ENCODE data around the gene TMPRSS3.

Gene TMPRSS3

GRCh38 chr21:42388740-42389448 lies 7.0 kb downstream of the TMPRSS3 start:
- DNase-seq (ENCODE audit: low read depth in 3 of 3) = no peak

- DNase-seq (ENCODE audit: low read depth in 3 of 3) = no peak
Observed at GRCh38 chr21:42387843-42388340, 8.0 kb downstream of the TMPRSS3 start.

- no peak for DNase-seq (ENCODE audit: low read depth in 3 of 3)
Observed at GRCh38 chr21:42387164-42387563, 8.7 kb downstream of the TMPRSS3 start.

- DNase-seq (ENCODE audit: low read depth in 3 of 3) = no peak
Observed at GRCh38 chr21:42386034-42386591, 9.7 kb downstream of the TMPRSS3 start.

GRCh38 chr21:42385619-42386018 lies 10.2 kb downstream of the TMPRSS3 start:
- DNase-seq (ENCODE audit: low read depth in 3 of 3) = no peak

- no peak for DNase-seq (ENCODE audit: low read depth in 3 of 3)
Observed at GRCh38 chr21:42384989-42385388, 10.9 kb downstream of the TMPRSS3 start.

- no peak for DNase-seq (ENCODE audit: low read depth in 3 of 3)
Observed at GRCh38 chr21:42384156-42384945, 11.5 kb downstream of the TMPRSS3 start.

- DNase-seq (ENCODE audit: low read depth in 3 of 3) = no peak
Observed at GRCh38 chr21:42383331-42383730, 12.5 kb downstream of the TMPRSS3 start.

- DNase-seq (ENCODE audit: low read depth in 3 of 3) = no peak
Observed at GRCh38 chr21:42382915-42383314, 12.9 kb downstream of the TMPRSS3 start.

- no peak for DNase-seq (ENCODE audit: low read depth in 3 of 3)
Observed at GRCh38 chr21:42381347-42381984, 14.4 kb downstream of the TMPRSS3 start.

- no peak for DNase-seq (ENCODE audit: low read depth in 3 of 3)
Observed at GRCh38 chr21:42379426-42380215, 16.2 kb downstream of the TMPRSS3 start.

- DNase-seq (ENCODE audit: low read depth in 3 of 3) = no peak
Observed at GRCh38 chr21:42378418-42378817, 17.4 kb downstream of the TMPRSS3 start.

GRCh38 chr21:42377951-42378340 lies 17.9 kb downstream of the TMPRSS3 start:
- DNase-seq (ENCODE audit: low read depth in 3 of 3) = no peak

GRCh38 chr21:42377211-42377950 lies 18.5 kb downstream of the TMPRSS3 start:
- DNase-seq (ENCODE audit: low read depth in 3 of 3) = no peak

GRCh38 chr21:42376338-42376982 lies 19.4 kb downstream of the TMPRSS3 start:
- no peak for DNase-seq (ENCODE audit: low read depth in 3 of 3)

GRCh38 chr21:42375966-42376337 lies 19.9 kb downstream of the TMPRSS3 start:
- no peak for DNase-seq (ENCODE audit: low read depth in 3 of 3)

GRCh38 chr21:42375506-42375905 lies 20.3 kb downstream of the TMPRSS3 start:
- DNase-seq (ENCODE audit: low read depth in 3 of 3) = no peak

- DNase-seq (ENCODE audit: low read depth in 3 of 3) = peak in 1 of 3 experiments; percentile 14
Observed at GRCh38 chr21:42374864-42375499, 20.9 kb downstream of the TMPRSS3 start.

GRCh38 chr21:42374457-42374856 lies 21.4 kb downstream of the TMPRSS3 start:
- no peak for DNase-seq (ENCODE audit: low read depth in 3 of 3)
